ENCODE results near the gene SH3GL1.

DNA sequence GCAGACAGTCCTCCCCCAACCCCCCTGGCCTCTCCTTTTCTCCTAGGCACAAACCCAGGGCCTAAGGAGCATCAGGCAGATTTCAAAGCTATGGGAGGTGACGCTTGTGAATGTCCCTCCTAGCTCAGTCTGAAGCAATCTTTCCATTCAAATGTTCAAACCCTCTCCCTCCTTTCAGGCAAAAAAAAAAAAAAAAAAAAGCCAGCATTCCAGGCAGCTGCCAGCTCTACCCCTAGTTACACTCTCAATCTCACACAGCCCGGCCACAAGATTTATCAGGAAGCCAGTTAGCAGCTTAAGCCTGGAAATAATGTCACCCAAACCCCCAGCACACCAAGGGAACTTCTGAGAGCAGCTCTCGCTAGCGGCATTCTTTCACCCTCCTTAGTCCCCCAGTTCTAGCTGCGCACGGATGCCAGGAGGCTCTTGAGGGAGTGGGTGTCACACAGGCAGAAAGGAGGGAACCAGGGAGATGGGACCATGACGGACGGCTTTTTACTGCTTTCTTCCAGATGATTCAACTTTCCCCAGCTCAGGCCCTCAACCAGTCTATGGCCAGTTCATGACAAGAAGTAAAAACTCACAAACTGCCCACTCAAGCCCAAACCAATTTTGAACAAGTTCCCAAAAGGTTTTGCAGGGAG lies 6.3 kb downstream of the SH3GL1 start:
- TF ChIP-seq SMARCA5 (IDR thresholded peaks at IDR 0.05) (no peak), CTCF (IDR thresholded peaks at IDR 0.05 in 2 of 3, conservative IDR thresholded peaks at IDR 0.05 in 1 of 3; ENCODE audit: insufficient read depth in 2 of 3, low read depth in 1 of 3, low read length in 3 of 3) (no peak), PREB (CRISPR knock-in tag; IDR thresholded peaks at IDR 0.05) (no peak), ZNF3 (CRISPR knock-in tag; IDR thresholded peaks at IDR 0.05) (no peak), BRD4 (IDR thresholded peaks at IDR 0.05) (no peak), POLR2A (conservative IDR thresholded peaks at IDR 0.05) (no peak), ZC3H8 (IDR thresholded peaks at IDR 0.05) (no peak), SIN3A (IDR thresholded peaks at IDR 0.05; ENCODE audit: borderline replicate concordance in 2 of 2, control insufficient read depth in 1 of 2, low read depth in 2 of 2, low read length in 2 of 2) (no peak), RNF2 (IDR thresholded peaks at IDR 0.05) (no peak), ATF1 (CRISPR knock-in tag; IDR thresholded peaks at IDR 0.05) (no peak), ATF1 (tag; IDR thresholded peaks at IDR 0.05) (no peak)
- TF ChIP-seq, protein P1, sequence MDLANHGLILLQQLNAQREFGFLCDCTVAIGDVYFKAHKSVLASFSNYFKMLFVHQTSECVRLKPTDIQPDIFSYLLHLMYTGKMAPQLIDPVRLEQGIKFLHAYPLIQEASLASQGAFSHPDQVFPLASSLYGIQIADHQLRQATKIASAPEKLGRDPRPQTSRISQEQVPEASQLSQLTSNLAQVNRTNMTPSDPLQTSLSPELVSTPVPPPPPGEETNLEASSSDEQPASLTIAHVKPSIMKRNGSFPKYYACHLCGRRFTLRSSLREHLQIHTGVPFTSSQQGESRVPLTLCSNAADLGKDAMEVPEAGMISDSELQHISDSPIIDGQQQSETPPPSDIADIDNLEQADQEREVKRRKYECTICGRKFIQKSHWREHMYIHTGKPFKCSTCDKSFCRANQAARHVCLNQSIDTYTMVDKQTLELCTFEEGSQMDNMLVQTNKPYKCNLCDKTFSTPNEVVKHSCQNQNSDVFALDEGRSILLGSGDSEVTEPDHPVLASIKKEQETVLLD (IDR thresholded peaks at IDR 0.05) = no peak

Measured in K562 (cell line).